Fibroblast of lung (primary cell): ENCODE results near the gene SCN1A.

Source experiments
- CTCF ChIP-seq, 2 donors: IDR thresholded peaks in 1 of 2; conservative IDR thresholded peaks in 1 of 2; 1 replicate in 1 of 2; 2 replicates in 1 of 2; pipeline ENCODE4 v1.5.1; 2011 to 2012; ENCODE audit warnings: low read length in 2 of 2, control low read depth in 1 of 2, inconsistent platforms in 1 of 2, low read depth in 1 of 2, mild to moderate bottlenecking in 1 of 2
- EZH2 ChIP-seq: IDR thresholded peaks from 2 replicates; pipeline ENCODE4 v1.5.1; 2012; ENCODE audit warnings: low read length, control low read depth, mild to moderate bottlenecking; ENCODE audit errors: missing control alignments

- TF ChIP-seq CTCF (conservative IDR thresholded peaks at IDR 0.05 in 1 of 2, IDR thresholded peaks at IDR 0.05 in 1 of 2; ENCODE audit: low read depth in 1 of 2, low read length in 2 of 2) (no peak), EZH2 (no peak)
Measured at GRCh38 chr2:165990846-165991245, 137.0 kb downstream of the SCN1A start.
